Stomach smooth muscle (tissue), 2 donors: ENCODE measurements around the gene PRKCB.

Experiments used
- H3K27ac ChIP-seq: one replicate; pipeline ENCODE4 v1.7.0; 2013; ENCODE audit warnings: mild to moderate bottlenecking, low read length, inconsistent platforms
- H3K27me3 ChIP-seq, 2 donors: one replicate each; pipeline ENCODE4 v1.7.0; 2013; ENCODE audit warnings: low read length in 2 of 2; ENCODE audit not compliant: insufficient read depth in 2 of 2, control insufficient read depth in 1 of 2
- H3K36me3 ChIP-seq, 2 donors: one replicate each; pipeline ENCODE4 v1.7.0; 2013; ENCODE audit warnings: low read length in 2 of 2; ENCODE audit not compliant: control insufficient read depth in 2 of 2, insufficient read depth in 2 of 2
- H3K4me1 ChIP-seq: one replicate; pipeline ENCODE4 v1.7.0; 2013; ENCODE audit warnings: low read length; ENCODE audit not compliant: control insufficient read depth, insufficient read depth
- H3K4me3 ChIP-seq, 2 donors: one replicate each; pipeline ENCODE4 v1.7.0; 2013; ENCODE audit warnings: low read length in 2 of 2
- H3K9ac ChIP-seq, 2 donors: one replicate each; pipeline ENCODE4 v1.7.0; 2013; ENCODE audit warnings: low read length in 2 of 2, mild to moderate bottlenecking in 1 of 2
- H3K9me3 ChIP-seq, 2 donors: one replicate each; pipeline ENCODE4 v1.7.0; 2013; ENCODE audit warnings: low read length in 2 of 2; ENCODE audit not compliant: control insufficient read depth in 2 of 2
- donor health status: healthy.
- donor health status: Pancreatic carcinoma.

The PRKCB gene

DNA sequence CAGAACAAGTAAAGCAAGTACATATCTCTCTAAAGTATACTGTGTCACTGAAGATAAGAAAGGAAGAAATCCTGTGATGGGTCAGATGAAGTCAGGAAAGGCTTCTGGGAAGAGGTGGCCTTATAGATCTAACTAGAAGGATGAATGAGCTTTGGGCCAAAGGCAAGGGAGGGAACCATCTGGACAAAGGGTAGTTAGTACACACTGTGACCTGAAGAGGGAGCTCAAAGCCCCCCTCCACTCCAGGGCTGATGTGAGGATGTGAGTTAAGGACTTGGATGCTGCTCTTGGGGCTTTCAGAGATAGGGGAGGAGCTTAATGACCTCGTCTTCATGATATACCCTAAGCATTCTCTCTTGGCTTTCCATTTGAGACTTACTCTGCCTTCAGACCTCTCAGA lies 235.1 kb downstream of the PRKCB start:
- no peaks in the 10 kb centered on the region for H3K36me3 ChIP-seq
- no peaks in the 10 kb centered on the region for H3K4me1 ChIP-seq
- H3K27ac ChIP-seq = no peak overlapping the region
- H3K4me3 ChIP-seq = no peak overlapping the region
- no peaks in the 10 kb centered on the region for H3K27me3 ChIP-seq
- H3K9me3 ChIP-seq = no peaks in the 10 kb centered on the region
- no peak overlapping the region for H3K9ac ChIP-seq

DNA sequence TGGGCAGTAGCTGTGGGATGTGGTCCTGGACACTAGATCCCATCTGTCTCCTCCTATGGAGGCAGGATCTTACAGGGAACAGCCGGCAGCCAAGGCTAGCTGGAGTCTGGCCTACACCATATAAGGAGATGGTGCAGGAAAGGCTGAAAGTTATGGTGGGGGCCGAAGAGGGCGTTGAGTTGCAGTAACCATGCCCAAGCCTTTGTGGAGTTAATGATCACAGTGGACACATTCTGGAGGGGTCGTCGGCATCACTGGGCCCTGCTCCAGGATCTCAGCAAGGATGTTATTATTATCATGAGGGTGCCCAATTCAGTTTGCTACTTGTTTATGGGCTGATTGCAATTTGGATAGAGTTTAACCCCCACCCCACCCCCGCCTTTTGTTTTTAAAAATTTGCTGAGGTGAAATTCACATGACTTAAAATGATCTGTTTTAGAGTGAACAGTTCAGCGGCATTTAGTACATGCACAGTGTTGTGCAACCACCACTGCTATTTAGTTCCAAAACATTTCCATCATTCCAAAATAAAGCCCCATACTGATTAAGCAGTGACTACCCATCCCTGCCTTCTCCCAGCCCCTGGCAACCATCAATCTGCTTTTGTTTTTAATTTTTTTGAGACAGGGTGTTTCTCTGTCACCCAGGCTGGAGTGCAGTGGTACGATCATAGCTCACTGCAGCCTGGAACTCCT lies 236.0 kb downstream of the PRKCB start:
- Histone ChIP-seq H3K36me3 (no peaks in the 10 kb centered on the region), H3K27ac (no peak overlapping the region), H3K9ac (no peak overlapping the region), H3K4me3 (no peak overlapping the region), H3K27me3 (no peaks in the 10 kb centered on the region), H3K4me1 (no peaks in the 10 kb centered on the region), H3K9me3 (no peaks in the 10 kb centered on the region)

DNA sequence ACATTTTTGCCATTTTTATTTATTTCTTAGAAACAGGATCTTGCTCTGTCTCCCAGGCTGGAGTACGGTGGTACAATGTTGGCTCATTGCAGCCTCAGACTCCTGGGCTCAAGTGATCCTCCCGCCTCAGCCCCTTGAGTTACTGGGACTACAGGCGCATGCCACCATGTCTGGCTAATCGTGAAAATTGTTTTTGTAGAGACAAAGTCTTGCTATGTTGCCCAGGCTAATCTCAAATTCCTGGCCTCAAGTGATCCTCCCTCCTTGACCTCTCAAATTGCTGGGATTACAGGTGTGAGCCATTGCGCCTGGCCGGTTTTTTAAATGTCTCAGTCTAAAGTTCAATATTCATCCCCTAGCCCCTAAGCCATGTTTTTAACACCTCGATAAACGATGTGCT lies 237.5 kb downstream of the PRKCB start:
- Histone ChIP-seq H3K27ac (no peak overlapping the region), H3K27me3 (no peaks in the 10 kb centered on the region), H3K9ac (no peak overlapping the region), H3K4me1 (no peaks in the 10 kb centered on the region), H3K9me3 (no peaks in the 10 kb centered on the region), H3K4me3 (no peak overlapping the region), H3K36me3 (no peaks in the 10 kb centered on the region)

DNA sequence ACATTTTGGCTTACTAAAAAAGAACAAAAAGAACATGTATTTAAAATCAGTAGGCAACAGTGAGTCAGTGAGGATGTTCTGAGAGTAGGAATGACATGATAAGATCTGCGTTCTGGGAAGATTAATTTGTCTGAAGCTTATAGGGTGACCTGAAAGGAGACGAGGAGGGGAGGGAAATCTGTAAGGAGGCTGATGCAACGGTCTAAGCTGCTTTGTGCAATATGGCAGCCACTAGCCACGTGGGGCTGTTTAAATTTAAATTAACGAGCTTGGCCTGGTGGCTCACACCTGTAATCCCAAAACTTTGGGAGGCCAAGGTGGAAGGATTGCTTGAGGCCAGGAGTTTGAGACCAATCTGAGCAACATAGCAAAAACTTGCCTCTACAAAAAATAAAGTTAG lies 238.8 kb downstream of the PRKCB start:
- H3K27me3 ChIP-seq = no peaks in the 10 kb centered on the region
- H3K4me3 ChIP-seq = no peak overlapping the region
- no peak overlapping the region for H3K27ac ChIP-seq
- H3K4me1 ChIP-seq = no peaks in the 10 kb centered on the region
- no peaks in the 10 kb centered on the region for H3K36me3 ChIP-seq
- no peak overlapping the region for H3K9ac ChIP-seq
- no peaks in the 10 kb centered on the region for H3K9me3 ChIP-seq

DNA sequence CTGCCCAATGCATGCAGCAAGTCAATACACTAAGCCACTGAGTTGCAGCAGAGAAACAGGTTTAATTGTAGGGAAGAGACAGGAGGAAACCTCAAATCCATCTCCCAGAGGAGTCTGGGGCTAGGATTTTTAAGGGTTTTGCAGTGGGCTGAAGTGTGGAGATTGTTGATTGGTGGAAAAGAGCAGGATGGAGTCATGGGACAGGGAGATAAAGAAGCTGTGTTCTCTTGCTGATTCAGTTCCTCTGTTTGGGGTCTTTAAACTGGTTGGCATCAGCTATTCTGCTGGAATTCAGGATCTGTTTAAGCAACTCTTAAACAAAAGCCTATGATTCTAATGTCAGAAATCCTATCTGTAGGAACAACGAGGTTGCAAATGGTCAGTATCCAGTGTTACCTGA lies 239.5 kb downstream of the PRKCB start:
- Histone ChIP-seq H3K27me3 (no peaks in the 10 kb centered on the region), H3K4me3 (no peak overlapping the region)

DNA sequence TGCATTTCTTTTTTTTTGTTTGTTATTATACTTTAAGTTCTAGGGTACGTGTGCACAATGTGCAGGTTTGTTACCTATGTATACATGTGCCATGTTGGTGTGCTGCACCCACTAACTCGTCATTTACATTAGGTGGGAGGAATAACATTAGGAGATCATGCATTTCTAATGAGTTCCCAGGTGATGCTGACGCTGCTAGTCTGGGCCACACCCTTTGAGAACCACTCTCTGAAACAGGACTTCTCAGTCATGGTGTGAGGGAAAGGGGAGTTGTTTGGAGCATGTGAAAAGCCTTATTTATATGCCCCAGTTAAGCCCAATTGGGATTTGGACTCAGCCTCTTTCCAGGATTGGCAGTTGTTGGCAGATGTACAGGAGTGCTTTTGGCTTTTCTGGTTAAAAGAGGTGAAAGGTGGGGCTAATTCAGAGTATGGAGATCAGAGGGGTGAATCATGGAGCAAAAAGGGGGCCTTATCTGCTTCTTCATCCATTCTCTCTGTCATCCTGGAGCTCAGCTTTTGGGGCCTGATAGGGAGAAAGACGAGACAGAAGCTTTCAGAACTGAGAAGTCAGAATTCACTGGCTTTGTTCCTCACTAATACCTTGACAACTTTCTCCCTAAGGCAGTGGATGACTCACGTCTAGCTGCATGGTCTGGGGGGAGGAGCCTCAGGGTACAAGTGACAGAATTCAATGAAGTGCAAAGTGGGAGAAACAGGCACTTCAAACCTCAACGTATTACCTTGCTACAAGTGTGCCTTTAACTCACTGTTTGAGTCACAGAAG lies 240.3 kb downstream of the PRKCB start:
- Histone ChIP-seq H3K27ac (no peak overlapping the region), H3K27me3 (no peaks in the 10 kb centered on the region), H3K4me3 (no peak overlapping the region), H3K9ac (no peak overlapping the region), H3K9me3 (no peaks in the 10 kb centered on the region), H3K36me3 (no peaks in the 10 kb centered on the region), H3K4me1 (no peaks in the 10 kb centered on the region)

More for the DNA sequence above, 239.5 kb downstream of the PRKCB start:
- no peaks in the 10 kb centered on the region for H3K9me3 ChIP-seq
- no peaks in the 10 kb centered on the region for H3K36me3 ChIP-seq
- H3K4me1 ChIP-seq = no peaks in the 10 kb centered on the region
- H3K9ac ChIP-seq = no peak overlapping the region
- H3K27ac ChIP-seq = no peak overlapping the region

DNA sequence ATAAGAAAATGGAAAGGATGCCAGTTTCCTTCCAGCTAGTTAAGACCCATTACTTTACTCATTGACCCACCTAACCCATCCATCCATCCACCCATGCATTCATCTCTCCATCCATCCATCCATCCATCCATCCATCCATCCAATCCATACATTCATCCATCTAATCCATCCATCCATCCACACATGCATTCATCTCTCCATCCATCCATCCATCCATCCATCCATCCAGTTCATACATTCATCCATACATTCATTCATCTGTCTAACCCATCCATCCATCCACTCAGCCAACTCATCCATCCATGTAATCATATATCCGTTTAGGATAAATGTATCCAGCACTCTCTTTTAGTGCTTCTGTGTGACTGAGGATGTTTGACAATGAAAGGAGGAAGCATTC lies 241.5 kb downstream of the PRKCB start:
- no peaks in the 10 kb centered on the region for H3K9me3 ChIP-seq
- H3K4me3 ChIP-seq = no peak overlapping the region
- H3K9ac ChIP-seq = no peak overlapping the region
- no peaks in the 10 kb centered on the region for H3K36me3 ChIP-seq
- no peaks in the 10 kb centered on the region for H3K27me3 ChIP-seq
- no peaks in the 10 kb centered on the region for H3K4me1 ChIP-seq
- H3K27ac ChIP-seq = no peak overlapping the region

DNA sequence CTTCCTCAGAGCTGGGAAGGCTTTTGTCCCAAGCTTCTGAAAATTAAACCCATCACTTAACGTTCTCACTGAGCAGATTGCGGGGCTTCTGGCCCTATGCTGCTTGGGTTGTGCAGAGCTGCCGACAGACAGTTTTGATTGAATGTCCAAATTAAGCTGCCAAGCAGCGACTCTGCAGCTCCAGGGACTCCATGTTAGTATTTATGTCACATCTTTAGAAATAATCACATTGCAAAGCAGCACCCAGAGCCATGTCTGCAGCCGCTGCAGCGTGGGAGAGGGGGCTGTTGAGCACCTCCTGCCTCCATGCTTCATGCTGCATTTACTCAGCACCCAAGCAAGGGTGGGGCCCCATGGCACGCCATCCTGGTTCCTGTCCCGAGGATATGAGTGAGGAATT lies 242.2 kb downstream of the PRKCB start:
- Histone ChIP-seq H3K27me3 (no peaks in the 10 kb centered on the region), H3K4me1 (no peaks in the 10 kb centered on the region), H3K36me3 (no peaks in the 10 kb centered on the region), H3K9me3 (no peaks in the 10 kb centered on the region), H3K4me3 (no peak overlapping the region), H3K9ac (no peak overlapping the region), H3K27ac (no peak overlapping the region)

DNA sequence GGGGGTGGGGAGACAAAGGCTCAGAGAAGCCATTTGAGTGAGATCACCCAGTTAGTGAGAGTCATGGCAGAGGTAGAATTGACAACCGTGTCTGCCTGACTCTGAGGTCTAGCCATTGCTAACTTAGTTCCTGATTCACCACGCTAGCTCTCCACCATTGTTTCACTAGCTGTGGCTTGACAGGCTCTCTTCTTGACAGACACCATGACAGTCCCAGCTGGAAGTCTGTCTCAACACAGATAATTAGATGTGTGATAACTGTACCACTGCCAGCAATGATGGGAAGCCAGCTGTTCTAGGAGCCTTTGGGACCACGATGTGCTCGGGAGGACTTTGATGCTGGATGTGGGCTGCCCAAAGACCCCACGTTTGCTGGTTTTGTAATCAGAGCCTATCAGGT lies 249.9 kb downstream of the PRKCB start:
- Histone ChIP-seq H3K27ac (no peak overlapping the region), H3K36me3 (no peaks in the 10 kb centered on the region), H3K4me3 (no peak overlapping the region), H3K27me3 (no peaks in the 10 kb centered on the region), H3K4me1 (no peaks in the 10 kb centered on the region), H3K9ac (no peak overlapping the region), H3K9me3 (peaks cover 0 to 4% of the 10 kb centered on the region in 2 donors)

DNA sequence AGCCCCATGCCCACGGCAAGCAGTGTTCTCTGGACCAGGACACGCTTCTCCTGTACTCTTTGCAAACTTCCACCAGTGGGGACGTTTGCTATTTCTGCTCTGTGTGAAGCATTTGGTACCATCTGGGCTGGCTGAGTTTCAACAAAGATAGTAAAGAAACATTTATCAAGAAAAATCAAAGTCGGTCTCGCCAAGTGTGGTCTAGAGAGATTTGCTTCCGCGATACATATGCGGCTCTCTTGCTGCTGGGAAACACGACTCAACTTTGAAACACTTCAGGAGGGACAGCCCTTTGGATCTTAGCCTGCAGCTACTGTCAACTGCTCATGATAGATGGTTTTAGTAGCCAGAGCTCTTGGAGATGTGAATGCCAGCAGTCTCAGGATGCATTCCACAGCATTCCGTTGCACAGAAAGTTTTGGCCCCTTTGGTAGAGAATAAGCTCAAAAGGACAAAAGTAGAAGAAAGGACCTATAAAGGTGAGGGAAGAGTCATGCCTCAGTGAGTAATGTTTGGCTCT lies 252.2 kb downstream of the PRKCB start:
- peaks cover 0 to 3% of the 10 kb centered on the region in 2 donors for H3K36me3 ChIP-seq
- no peaks in the 10 kb centered on the region for H3K4me1 ChIP-seq

DNA sequence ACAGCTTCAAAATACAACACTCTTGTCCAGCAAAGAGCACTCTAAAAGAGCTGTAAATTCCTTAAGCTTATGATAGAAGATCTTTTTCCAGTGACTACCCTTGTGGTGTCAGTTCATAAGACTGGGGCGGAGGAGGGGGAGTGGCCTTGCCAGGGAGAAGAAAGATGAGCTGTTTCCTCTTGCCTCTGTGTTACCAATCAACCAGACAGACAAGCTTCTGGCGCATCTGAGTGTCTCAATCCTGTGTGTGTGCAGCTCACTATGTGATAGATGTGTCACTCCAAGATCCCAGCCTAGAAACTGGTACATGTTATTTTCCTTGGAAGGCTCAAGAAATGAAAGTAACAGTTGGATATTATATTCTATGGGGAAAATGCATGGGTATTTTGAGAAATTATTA lies 253.0 kb downstream of the PRKCB start:
- H3K4me3 ChIP-seq = no peak overlapping the region
- H3K27me3 ChIP-seq = no peaks in the 10 kb centered on the region
- peaks cover 2 to 6% of the 10 kb centered on the region in 2 donors for H3K36me3 ChIP-seq
- no peak overlapping the region for H3K27ac ChIP-seq
- H3K4me1 ChIP-seq = no peaks in the 10 kb centered on the region
- peaks cover 0 to 5% of the 10 kb centered on the region in 2 donors for H3K9me3 ChIP-seq
- no peak overlapping the region for H3K9ac ChIP-seq

More for the DNA sequence above, 252.2 kb downstream of the PRKCB start:
- no peaks in the 10 kb centered on the region for H3K27me3 ChIP-seq
- H3K9me3 ChIP-seq = peaks cover 0 to 5% of the 10 kb centered on the region in 2 donors
- no peak overlapping the region for H3K4me3 ChIP-seq
- H3K27ac ChIP-seq = no peak overlapping the region
- H3K9ac ChIP-seq = no peak overlapping the region
